ENCODE measurements around the gene IFITM1. TPM values are rescaled to one million over a fixed set of nuclear protein-coding genes. Genes with fewer than 3 reads are reported as not detected.

IFITM1 gene
- total and polyA plus RNA-seq, 2 of the 13 experiments (the other 11 are each of a cell fraction or from before 2014, with no cell fraction given) = 0.38 to 11.1 TPM

DNA sequence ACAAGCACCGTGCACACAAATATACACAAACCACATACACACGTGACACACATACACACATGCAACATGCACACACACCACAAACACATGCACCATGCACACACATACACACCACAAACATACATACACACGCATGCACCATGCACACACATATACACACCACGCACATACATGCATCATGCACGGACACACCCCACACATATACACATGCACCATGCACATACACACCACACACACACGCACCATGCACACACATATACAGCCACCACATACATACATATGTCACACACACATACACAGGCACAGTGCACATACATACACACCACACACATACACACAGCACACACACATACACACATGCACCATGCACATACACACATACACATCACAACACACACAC, 42.8 kb downstream of the IFITM1 start:
- no peak overlapping the region for H3K4me3 ChIP-seq (replicated peaks in 1 of 3; ENCODE audit: insufficient read depth in 1 of 3, low read depth in 2 of 3, low read length in 3 of 3)
- DNase-seq (ENCODE audit: low spot score) = no peak
- H3K4me2 ChIP-seq (ENCODE audit: low read depth, low read length) = no peak overlapping the region
- no TSS peak for BruUV-seq (replicated peaks)
- ChIA-PET POLR2A (interaction anchor here (0.9 to 5.0 kb wide), 16 partner anchors 12 to 149 kb away, joined by 3 to 85 read pairs (median 6); partner anchors contain the start of genes BET1L and RIC8A), CTCF (ENCODE audit: low intra/inter-chr PET ratio, low total read pairs) (no interaction called here)
- FAIRE-seq = no peak
- in situ Hi-C loops (cut with HindIII; ENCODE audit: extremely low pct_ligation_motif_present, low pct_unique_long_range_greater_than_20kb) = no loop called here
- no peaks in the 10 kb centered on the region for H3K36me3 ChIP-seq (replicated peaks in 1 of 2; ENCODE audit: control insufficient read depth in 1 of 2, insufficient read depth in 2 of 2, low read length in 2 of 2)
- peaks cover 9% of the 10 kb centered on the region for H3K9me3 ChIP-seq (ENCODE audit: low read length)
- no peak overlapping the region for H2AFZ ChIP-seq (ENCODE audit: low read length)
- H4K20me1 ChIP-seq (ENCODE audit: insufficient read depth, low read length) = no peaks in the 10 kb centered on the region
- no peaks in the 10 kb centered on the region for H3K79me2 ChIP-seq (ENCODE audit: insufficient read depth, low read length)
- ATAC-seq = no peak
- peaks cover 0 to 3% of the 10 kb centered on the region in 2 experiments; a peak in 1 of 5 replicates for H3K27me3 ChIP-seq (ENCODE audit: control insufficient read depth in 1 of 2, insufficient read depth in 2 of 2, low read length in 2 of 2)
- no peak overlapping the region for H3K27ac ChIP-seq (ENCODE audit: extremely low read length, insufficient read depth, low read length)
- H3K9ac ChIP-seq (ENCODE audit: insufficient read depth, low read depth, low read length) = no peak overlapping the region
- WGBS (ENCODE audit: low lambda C conversion rate) = 77% methylated on average over 6 of the region's 6 CpGs
- H3K4me1 ChIP-seq (ENCODE audit: insufficient read depth, low read length) = peaks cover 51% of the 10 kb centered on the region
- TF ChIP-seq ZBTB42 (CRISPR knock-in tag; IDR thresholded peaks at IDR 0.05) (no peak), ZNF691 (CRISPR knock-in tag; IDR thresholded peaks at IDR 0.05; ENCODE audit: borderline replicate concordance, low read depth) (peak; percentile 13; the same call in 1 of the 2 replicates), GABPA (IDR thresholded peaks at IDR 0.05; ENCODE audit: low read depth, low read length) (no peak), GABPA (CRISPR knock-in tag; IDR thresholded peaks at IDR 0.05; ENCODE audit: low read depth) (peak; percentile 6; the same call in 1 of the 2 replicates), MNT (IDR thresholded peaks at IDR 0.05) (peak; percentile 49), ZNF646 (CRISPR knock-in tag; IDR thresholded peaks at IDR 0.05) (peak; percentile 84), GLI4 (CRISPR knock-in tag; IDR thresholded peaks at IDR 0.05; ENCODE audit: borderline replicate concordance) (no peak), ZSCAN22 (CRISPR knock-in tag; IDR thresholded peaks at IDR 0.05) (no peak), PHB2 (IDR thresholded peaks at IDR 0.05; ENCODE audit: partially characterized antibody) (no peak), ZNF589 (CRISPR knock-in tag; conservative IDR thresholded peaks at IDR 0.05) (0 out of 2 replicates have a peak, but pooled peaks have one; percentile 5)
- intact Hi-C loops (cut with micrococcal nuclease; ENCODE audit: unreplicated experiment) = loop anchor here (5.0 kb wide), 1 partner anchor 49 kb away; the partner anchor contains the start of gene IFITM2
